SK-N-MC (cell line): ENCODE results near the gene PTPRJ.

Experiments
- FOXP2 ChIP-seq: optimal IDR thresholded peaks from 2 replicates; pipeline ENCODE3; 2011; ENCODE audit warnings: mild to moderate bottlenecking, moderate library complexity; ENCODE audit not compliant: insufficient read depth; ENCODE audit errors: extremely low read length, control extremely low read depth
- POLR2AphosphoS5 ChIP-seq: IDR thresholded peaks from 2 replicates; pipeline ENCODE4 v1.6.1; 2012; ENCODE audit warnings: mild to moderate bottlenecking, low read depth, low read length, borderline replicate concordance

DNA sequence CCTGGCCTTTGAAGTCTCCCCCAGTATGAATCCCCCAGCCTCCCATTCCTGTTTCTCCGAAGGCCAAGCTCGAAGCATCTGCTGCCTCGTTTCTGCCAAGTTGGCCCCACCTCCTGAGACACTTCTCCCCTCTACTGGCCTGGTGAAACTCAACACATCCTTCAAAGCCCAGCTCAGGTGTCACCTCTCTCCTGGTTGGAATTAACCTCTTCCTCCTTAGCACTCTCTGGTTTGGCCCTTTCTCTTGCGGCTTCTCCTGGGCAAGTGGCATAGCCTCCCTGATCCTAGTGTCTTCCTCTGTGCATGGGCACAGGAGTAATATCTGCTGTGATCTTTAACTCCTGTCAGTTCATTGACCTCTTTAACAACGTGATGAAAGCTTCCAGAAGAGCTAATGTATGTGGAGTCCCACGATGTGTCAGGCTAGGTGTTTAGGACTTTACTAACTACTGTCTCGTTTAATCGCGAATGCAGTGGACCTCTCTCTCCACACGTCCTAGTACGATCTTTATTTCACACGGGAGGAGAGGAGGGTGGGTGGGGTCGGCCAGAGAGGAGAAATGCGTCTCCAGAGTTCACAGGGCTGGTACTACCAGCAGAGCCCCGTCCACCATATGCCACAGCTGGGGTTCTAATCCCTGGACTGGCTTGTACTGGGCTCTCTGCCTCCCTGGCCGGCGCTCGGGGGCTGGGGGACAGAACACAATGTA is 826 bp upstream of the PTPRJ start:
- TF ChIP-seq FOXP2 (no peak), POLR2AphosphoS5 (no peak)
